Activated naive CD8-positive, alpha-beta T cell treated with anti-CD3 and anti-CD28 coated beads for 36 hours (primary cell): Measurements from ENCODE around the gene RASD2. TPM values are rescaled to one million over a fixed set of nuclear protein-coding genes. Genes with fewer than 3 reads are reported as not detected.

Experiments used
- DNase-seq: peaks from one replicate; pipeline ENCODE4 v3.0.0; 2021
- H3K27ac Mint-ChIP-seq: one replicate; pipeline ENCODE4 v1.8.0; 2022; ENCODE audit warnings: mild to moderate bottlenecking, moderate library complexity, mixed read lengths
- H3K27me3 Mint-ChIP-seq: one replicate; pipeline ENCODE4 v1.8.0; 2022; ENCODE audit warnings: mild to moderate bottlenecking, mixed read lengths
- H3K36me3 Mint-ChIP-seq: one replicate; pipeline ENCODE4 v1.8.0; 2021; ENCODE audit warnings: mild to moderate bottlenecking, mixed read lengths
- H3K4me1 Mint-ChIP-seq: one replicate; pipeline ENCODE4 v1.8.0; 2021; ENCODE audit warnings: mixed read lengths
- H3K4me3 Mint-ChIP-seq: one replicate; pipeline ENCODE4 v1.8.0; 2022; ENCODE audit warnings: mild to moderate bottlenecking, moderate library complexity, mixed read lengths
- H3K9me3 Mint-ChIP-seq: one replicate; pipeline ENCODE4 v1.8.0; 2022; ENCODE audit warnings: mixed read lengths
- total RNA-seq, 2 experiments: library from RNA; stranded (reverse); gene quantifications; one replicate each; pipeline ENCODE4 v1.2.3, GENCODE V29; 2021

Gene RASD2
- total RNA-seq, 2 experiments from 2014 or later: 0.06 to 0.16 TPM

GRCh38 chr22:35526333-35526979, 14.2 kb upstream of the RASD2 start:
- peaks cover 16% of the 10 kb centered on the region for H3K27me3 Mint-ChIP-seq
- DNase-seq: no peak
- H3K4me1 Mint-ChIP-seq: no peaks in the 10 kb centered on the region
- no peak overlapping the region for H3K27ac Mint-ChIP-seq
- peaks cover 2% of the 10 kb centered on the region for H3K9me3 Mint-ChIP-seq
- no peak overlapping the region for H3K4me3 Mint-ChIP-seq
- no peaks in the 10 kb centered on the region for H3K36me3 Mint-ChIP-seq

GRCh38 chr22:35528927-35529326, 11.7 kb upstream of the RASD2 start:
- H3K4me1 Mint-ChIP-seq: no peaks in the 10 kb centered on the region
- H3K27me3 Mint-ChIP-seq: no peaks in the 10 kb centered on the region
- no peak for DNase-seq
- H3K36me3 Mint-ChIP-seq: no peaks in the 10 kb centered on the region
- H3K27ac Mint-ChIP-seq: no peak overlapping the region
- peaks cover 2% of the 10 kb centered on the region for H3K9me3 Mint-ChIP-seq
- H3K4me3 Mint-ChIP-seq: no peak overlapping the region

GRCh38 chr22:35530700-35531099, 9.9 kb upstream of the RASD2 start:
- Mint-ChIP-seq H3K4me3 (no peak overlapping the region), H3K9me3 (peaks cover 2% of the 10 kb centered on the region), H3K27ac (no peak overlapping the region), H3K36me3 (no peaks in the 10 kb centered on the region), H3K4me1 (no peaks in the 10 kb centered on the region), H3K27me3 (no peaks in the 10 kb centered on the region)
- no peak for DNase-seq

GRCh38 chr22:35531202-35531601, 9.4 kb upstream of the RASD2 start:
- no peaks in the 10 kb centered on the region for H3K27me3 Mint-ChIP-seq
- no peaks in the 10 kb centered on the region for H3K36me3 Mint-ChIP-seq
- peaks cover 2% of the 10 kb centered on the region for H3K9me3 Mint-ChIP-seq
- H3K27ac Mint-ChIP-seq: no peak overlapping the region
- DNase-seq: no peak
- no peak overlapping the region for H3K4me3 Mint-ChIP-seq
- H3K4me1 Mint-ChIP-seq: no peaks in the 10 kb centered on the region

GRCh38 chr22:35531676-35532075, 9.0 kb upstream of the RASD2 start:
- H3K27ac Mint-ChIP-seq: no peak overlapping the region
- H3K4me3 Mint-ChIP-seq: no peak overlapping the region
- no peaks in the 10 kb centered on the region for H3K27me3 Mint-ChIP-seq
- DNase-seq: no peak
- H3K36me3 Mint-ChIP-seq: no peaks in the 10 kb centered on the region
- H3K4me1 Mint-ChIP-seq: no peaks in the 10 kb centered on the region
- H3K9me3 Mint-ChIP-seq: peaks cover 2% of the 10 kb centered on the region

GRCh38 chr22:35533365-35534029, 7.1 kb upstream of the RASD2 start:
- Mint-ChIP-seq H3K36me3 (no peaks in the 10 kb centered on the region), H3K9me3 (peaks cover 2% of the 10 kb centered on the region), H3K27ac (no peak overlapping the region), H3K27me3 (no peaks in the 10 kb centered on the region), H3K4me1 (peaks cover 3% of the 10 kb centered on the region), H3K4me3 (no peak overlapping the region)
- no peak for DNase-seq

- H3K27ac Mint-ChIP-seq: no peak overlapping the region
Measured at GRCh38 chr22:35534091-35534490, 6.5 kb upstream of the RASD2 start.

GRCh38 chr22:35537232-35537631, 3.4 kb upstream of the RASD2 start:
- peaks cover 7% of the 10 kb centered on the region for H3K4me1 Mint-ChIP-seq
- peak overlapping the region; percentile 38 for H3K27ac Mint-ChIP-seq
- H3K4me3 Mint-ChIP-seq: no peak overlapping the region
- no peaks in the 10 kb centered on the region for H3K36me3 Mint-ChIP-seq
- no peak for DNase-seq
- H3K27me3 Mint-ChIP-seq: peaks cover 10% of the 10 kb centered on the region
- no peaks in the 10 kb centered on the region for H3K9me3 Mint-ChIP-seq

More at GRCh38 chr22:35534091-35534490, 6.5 kb upstream of the RASD2 start:
- no peak for DNase-seq
- Mint-ChIP-seq H3K4me3 (no peak overlapping the region), H3K9me3 (peaks cover 2% of the 10 kb centered on the region), H3K4me1 (peaks cover 3% of the 10 kb centered on the region), H3K27me3 (no peaks in the 10 kb centered on the region), H3K36me3 (no peaks in the 10 kb centered on the region)

GRCh38 chr22:35538801-35539321, 1.8 kb upstream of the RASD2 start:
- H3K27me3 Mint-ChIP-seq: peaks cover 27% of the 10 kb centered on the region
- H3K4me3 Mint-ChIP-seq: no peak overlapping the region
- no peak overlapping the region for H3K27ac Mint-ChIP-seq

GRCh38 chr22:35539487-35539886, 1.1 kb upstream of the RASD2 start:
- Mint-ChIP-seq H3K27ac (no peak overlapping the region), H3K4me1 (peaks cover 10% of the 10 kb centered on the region), H3K36me3 (no peaks in the 10 kb centered on the region), H3K4me3 (peak overlapping the region; percentile 41), H3K27me3 (peaks cover 28% of the 10 kb centered on the region), H3K9me3 (no peaks in the 10 kb centered on the region)
- no peak for DNase-seq

More at GRCh38 chr22:35538801-35539321, 1.8 kb upstream of the RASD2 start:
- no peaks in the 10 kb centered on the region for H3K36me3 Mint-ChIP-seq
- DNase-seq: peak; percentile 30
- H3K9me3 Mint-ChIP-seq: no peaks in the 10 kb centered on the region
- H3K4me1 Mint-ChIP-seq: peaks cover 8% of the 10 kb centered on the region

GRCh38 chr22:35539910-35540594, 579 bp upstream of the RASD2 start:
- Mint-ChIP-seq H3K27me3 (peaks cover 28% of the 10 kb centered on the region), H3K4me1 (peaks cover 10% of the 10 kb centered on the region), H3K36me3 (no peaks in the 10 kb centered on the region), H3K9me3 (no peaks in the 10 kb centered on the region), H3K4me3 (peak overlapping the region; percentile 53), H3K27ac (no peak overlapping the region)
- DNase-seq: peak; percentile 80

GRCh38 chr22:35541254-35541748, 670 bp downstream of the RASD2 start:
- peaks cover 28% of the 10 kb centered on the region for H3K27me3 Mint-ChIP-seq
- H3K4me1 Mint-ChIP-seq: peaks cover 10% of the 10 kb centered on the region
- H3K4me3 Mint-ChIP-seq: no peak overlapping the region

GRCh38 chr22:35542157-35542938, 1.7 kb downstream of the RASD2 start:
- no peaks in the 10 kb centered on the region for H3K36me3 Mint-ChIP-seq
- H3K27me3 Mint-ChIP-seq: peaks cover 28% of the 10 kb centered on the region
- peaks cover 10% of the 10 kb centered on the region for H3K4me1 Mint-ChIP-seq
- no peak overlapping the region for H3K4me3 Mint-ChIP-seq
- H3K9me3 Mint-ChIP-seq: no peaks in the 10 kb centered on the region
- H3K27ac Mint-ChIP-seq: no peak overlapping the region
- DNase-seq: no peak

More at GRCh38 chr22:35541254-35541748, 670 bp downstream of the RASD2 start:
- Mint-ChIP-seq H3K36me3 (no peaks in the 10 kb centered on the region), H3K9me3 (no peaks in the 10 kb centered on the region), H3K27ac (no peak overlapping the region)
- no peak for DNase-seq

- Mint-ChIP-seq H3K4me3 (no peak overlapping the region), H3K9me3 (no peaks in the 10 kb centered on the region), H3K27me3 (peaks cover 28% of the 10 kb centered on the region), H3K27ac (no peak overlapping the region), H3K4me1 (peaks cover 7% of the 10 kb centered on the region), H3K36me3 (no peaks in the 10 kb centered on the region)
- no peak for DNase-seq
Measured at GRCh38 chr22:35542939-35543516, 2.4 kb downstream of the RASD2 start.
